GM12801 (cell line): ENCODE data around the gene FAM204A.

Experiments
- TF ChIP-seq, protein P1 (sequence below): IDR thresholded peaks from one replicate; pipeline ENCODE4 v1.5.1; 2011; ENCODE audit warnings: control low read depth; ENCODE audit not compliant: insufficient read length; ENCODE audit errors: extremely low read depth

FAM204A gene

GRCh38 chr10:118341791-118342637 lies at the start of gene FAM204A:
TSS of gene FAM204A (minus strand) at chr10:118342324. CDS start at chr10:118336415, 5,909 bp downstream.
- TF ChIP-seq, protein P1, sequence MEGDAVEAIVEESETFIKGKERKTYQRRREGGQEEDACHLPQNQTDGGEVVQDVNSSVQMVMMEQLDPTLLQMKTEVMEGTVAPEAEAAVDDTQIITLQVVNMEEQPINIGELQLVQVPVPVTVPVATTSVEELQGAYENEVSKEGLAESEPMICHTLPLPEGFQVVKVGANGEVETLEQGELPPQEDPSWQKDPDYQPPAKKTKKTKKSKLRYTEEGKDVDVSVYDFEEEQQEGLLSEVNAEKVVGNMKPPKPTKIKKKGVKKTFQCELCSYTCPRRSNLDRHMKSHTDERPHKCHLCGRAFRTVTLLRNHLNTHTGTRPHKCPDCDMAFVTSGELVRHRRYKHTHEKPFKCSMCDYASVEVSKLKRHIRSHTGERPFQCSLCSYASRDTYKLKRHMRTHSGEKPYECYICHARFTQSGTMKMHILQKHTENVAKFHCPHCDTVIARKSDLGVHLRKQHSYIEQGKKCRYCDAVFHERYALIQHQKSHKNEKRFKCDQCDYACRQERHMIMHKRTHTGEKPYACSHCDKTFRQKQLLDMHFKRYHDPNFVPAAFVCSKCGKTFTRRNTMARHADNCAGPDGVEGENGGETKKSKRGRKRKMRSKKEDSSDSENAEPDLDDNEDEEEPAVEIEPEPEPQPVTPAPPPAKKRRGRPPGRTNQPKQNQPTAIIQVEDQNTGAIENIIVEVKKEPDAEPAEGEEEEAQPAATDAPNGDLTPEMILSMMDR = no peak

DNA sequence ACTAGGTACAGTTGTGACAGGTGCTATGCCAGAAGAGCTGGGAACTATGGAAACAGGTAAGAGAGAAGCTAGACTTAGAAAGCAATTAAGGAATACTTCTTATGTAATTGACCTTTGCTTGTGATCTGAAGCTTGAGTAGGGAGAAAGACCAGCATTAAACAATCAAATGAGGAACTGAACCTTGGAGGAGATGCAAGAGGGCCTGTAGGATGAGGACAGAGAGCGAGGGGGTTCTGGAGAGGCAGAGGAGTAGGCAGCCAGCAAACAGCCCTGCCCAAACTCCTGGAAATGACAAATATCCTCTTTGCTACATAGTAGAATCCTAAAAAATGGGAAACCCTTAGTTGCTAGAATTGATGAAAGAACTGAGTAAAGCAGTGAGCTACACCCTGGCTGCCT lies 41.6 kb upstream of the FAM204A start:
- TF ChIP-seq, protein P1 = no peak

- TF ChIP-seq, protein P1 = no peak
Measured at GRCh38 chr10:118383063-118383689, 41.1 kb upstream of the FAM204A start.

- TF ChIP-seq, protein P1 = no peak
Measured at GRCh38 chr10:118374404-118374803, 32.3 kb upstream of the FAM204A start.

DNA sequence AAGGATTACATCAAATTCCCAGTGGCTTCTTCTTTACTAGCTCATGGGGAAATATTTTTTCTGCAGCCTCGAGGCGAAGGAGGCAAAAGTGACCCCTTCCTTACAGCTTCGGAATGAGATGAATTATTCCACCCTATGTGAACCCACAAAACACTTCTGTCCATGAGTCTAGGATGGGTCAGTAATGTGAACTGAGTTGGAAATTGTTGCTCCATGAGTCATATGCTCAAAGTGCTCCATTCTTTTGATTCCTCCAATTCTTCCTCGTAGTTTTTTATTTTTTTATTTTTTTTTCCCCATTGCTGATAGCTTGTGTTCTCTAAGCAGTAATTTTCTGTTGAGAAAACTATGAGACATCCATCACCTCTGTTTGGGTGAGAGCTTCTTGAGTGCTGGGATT lies 31.7 kb upstream of the FAM204A start:
- TF ChIP-seq, protein P1 = no peak

GRCh38 chr10:118370499-118370898 lies 28.4 kb upstream of the FAM204A start:
- TF ChIP-seq, protein P1 = no peak

DNA sequence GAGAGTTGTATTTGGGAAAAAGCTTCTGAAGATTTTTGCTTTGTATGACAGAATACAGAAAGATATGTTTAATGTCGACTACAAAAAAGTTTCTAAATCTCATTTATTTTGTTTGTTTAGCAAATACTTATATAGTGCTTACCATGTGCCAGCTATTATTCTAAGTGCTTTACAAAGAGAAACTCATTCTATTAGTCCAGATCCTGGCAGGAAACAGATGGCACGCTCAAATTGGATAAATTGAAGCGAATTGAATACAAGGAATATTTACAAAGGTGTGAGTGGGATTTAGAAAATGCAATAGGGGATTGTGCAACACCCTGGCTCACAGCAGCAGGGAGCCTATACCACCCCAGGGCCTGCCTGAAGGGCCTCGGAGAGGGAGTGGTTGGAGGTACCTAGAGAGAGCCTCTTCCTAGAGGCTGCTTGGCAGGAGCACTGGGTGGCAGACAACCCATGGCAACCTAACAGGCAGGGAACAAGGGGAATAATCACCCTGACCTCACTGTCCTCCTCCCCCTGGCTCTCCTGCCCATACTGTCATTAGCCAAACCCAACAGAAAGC lies 27.6 kb upstream of the FAM204A start:
- TF ChIP-seq, protein P1 = no peak
